Prostate gland (tissue), 2 donors: ENCODE results near the gene PRPF6. TPM values are rescaled to one million over a fixed set of nuclear protein-coding genes. Genes with fewer than 3 reads are reported as not detected.

Source experiments
- DNase-seq: peaks from one replicate; pipeline ENCODE4 v3.0.0-alpha.2; 2019; ENCODE audit warnings: low spot score
- H3K27ac ChIP-seq, 2 donors: fragments of 200-600 bp; sonication (generic); 2 replicates each; pipeline ENCODE4 v1.5.1; 2017 to 2019
- H3K27me3 ChIP-seq: fragments of 200-600 bp; sonication (generic); replicated peaks from 2 replicates; pipeline ENCODE4 v1.5.1; 2019; ENCODE audit not compliant: insufficient read depth
- H3K36me3 ChIP-seq, 2 donors: fragments of 200-600 bp; sonication (generic); 1 replicate in 1 of 2; 2 replicates in 1 of 2; pipeline versions ENCODE4 v1.5.1 to v1.8.1; 2017 to 2019
- H3K4me1 ChIP-seq: fragments of 200-600 bp; sonication (generic); replicated peaks from 2 replicates; pipeline ENCODE4 v1.5.1; 2019
- H3K4me3 ChIP-seq, 2 donors: fragments of 200-600 bp; sonication (generic); 2 replicates each; pipeline ENCODE4 v1.5.1; 2017 to 2019
- H3K9me3 ChIP-seq: fragments of 200-600 bp; sonication (generic); 2 replicates; pipeline ENCODE4 v1.5.1; 2017
- POLR2A ChIP-seq: fragments of 450-650 bp; IDR thresholded peaks from one replicate; pipeline ENCODE4 v1.6.1; 2016; ENCODE audit warnings: antibody characterized with exemption, mild to moderate bottlenecking
- POLR2AphosphoS5 ChIP-seq: sonication (generic); formaldehyde crosslinking; IDR thresholded peaks from one replicate; pipeline ENCODE4 v1.6.1; 2017; ENCODE audit warnings: antibody characterized with exemption
- WGBS: methylation state at CpG from one replicate; pipeline ENCODE4 v1.1.5; 2018; 5-methylcytosine and 5-hydroxymethylcytosine counted together
- intact Hi-C: fragments of 100-400 bp; cut with DNase I; formaldehyde crosslinking; loops from one replicate; pipeline ENCODE4 v1.14.2; 2022
- total RNA-seq, 2 donors: library from RNA; depleted of rRNA; stranded (reverse); fragments of >200 nt; gene quantifications; one replicate each; pipeline ENCODE4 v1.1.0, GENCODE V29; 2016
- TF ChIP-seq, protein P1 (sequence below), 4 experiments: fragments of 200-600 bp in 2 of 4; fragments of 450-650 bp in 2 of 4; sonication (generic) in 2 of 4; IDR thresholded peaks; 1 replicate in 3 of 4; 2 replicates in 1 of 4; pipeline ENCODE4 v1.5.1; 2016 to 2019; ENCODE audit warnings: antibody characterized with exemption in 4 of 4, mild to moderate bottlenecking in 2 of 4, moderate library complexity in 2 of 4

PRPF6 gene
- total RNA-seq, 2 donors from 2014 or later, result 60.9 to 99.6 TPM

DNA sequence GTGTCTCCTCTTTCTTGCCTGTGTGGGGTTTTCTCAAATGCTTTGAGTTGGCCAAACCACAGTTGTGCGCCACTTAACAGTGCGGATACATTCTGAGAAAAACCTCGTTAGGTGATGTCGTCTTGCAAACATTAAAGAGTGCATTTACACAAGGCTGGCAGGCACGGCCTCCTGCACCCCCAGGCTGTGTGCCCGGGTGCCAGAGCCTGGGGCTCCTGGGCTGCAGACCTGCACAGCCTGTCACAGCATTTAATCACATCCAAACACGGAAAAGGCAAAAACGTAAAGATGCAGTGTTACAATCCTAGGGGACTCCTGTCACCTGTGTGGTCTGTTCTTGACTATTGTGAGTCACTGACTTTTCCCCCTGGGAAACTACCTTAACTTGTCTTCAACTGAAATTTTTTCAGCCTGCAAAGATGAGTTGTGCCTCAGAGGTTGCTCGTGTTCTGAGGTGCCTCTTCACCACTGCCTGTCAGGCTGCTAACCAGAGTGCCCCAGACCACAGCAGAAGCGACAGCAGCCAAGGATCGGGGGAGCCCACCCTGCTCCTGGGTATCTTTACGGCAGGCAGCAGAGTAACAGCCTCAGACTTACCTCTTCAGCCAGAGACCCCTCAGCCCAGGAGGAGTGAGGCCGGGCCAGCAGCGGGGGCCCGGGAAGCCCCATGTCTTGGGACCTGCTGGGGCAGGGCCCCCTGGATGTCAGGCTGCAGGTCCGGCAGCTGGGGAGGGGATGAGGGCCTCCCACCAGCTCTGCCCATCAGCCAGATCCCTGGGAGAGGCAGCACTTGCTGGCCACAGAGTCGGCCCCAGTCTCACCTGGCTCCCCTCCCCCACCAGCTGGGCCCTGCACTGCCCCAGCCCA, 54.4 kb downstream of the PRPF6 start:
- H3K9me3 ChIP-seq, result no peaks in the 10 kb centered on the region
- no peak for TF ChIP-seq POLR2AphosphoS5
- TF ChIP-seq, protein P1, sequence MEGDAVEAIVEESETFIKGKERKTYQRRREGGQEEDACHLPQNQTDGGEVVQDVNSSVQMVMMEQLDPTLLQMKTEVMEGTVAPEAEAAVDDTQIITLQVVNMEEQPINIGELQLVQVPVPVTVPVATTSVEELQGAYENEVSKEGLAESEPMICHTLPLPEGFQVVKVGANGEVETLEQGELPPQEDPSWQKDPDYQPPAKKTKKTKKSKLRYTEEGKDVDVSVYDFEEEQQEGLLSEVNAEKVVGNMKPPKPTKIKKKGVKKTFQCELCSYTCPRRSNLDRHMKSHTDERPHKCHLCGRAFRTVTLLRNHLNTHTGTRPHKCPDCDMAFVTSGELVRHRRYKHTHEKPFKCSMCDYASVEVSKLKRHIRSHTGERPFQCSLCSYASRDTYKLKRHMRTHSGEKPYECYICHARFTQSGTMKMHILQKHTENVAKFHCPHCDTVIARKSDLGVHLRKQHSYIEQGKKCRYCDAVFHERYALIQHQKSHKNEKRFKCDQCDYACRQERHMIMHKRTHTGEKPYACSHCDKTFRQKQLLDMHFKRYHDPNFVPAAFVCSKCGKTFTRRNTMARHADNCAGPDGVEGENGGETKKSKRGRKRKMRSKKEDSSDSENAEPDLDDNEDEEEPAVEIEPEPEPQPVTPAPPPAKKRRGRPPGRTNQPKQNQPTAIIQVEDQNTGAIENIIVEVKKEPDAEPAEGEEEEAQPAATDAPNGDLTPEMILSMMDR (IDR thresholded peaks at IDR 0.05), result no peak
- TF ChIP-seq POLR2A, result no peak
- DNase-seq, result no peak
- WGBS, result 75% methylated on average over 17 of the region's 17 CpGs
- H3K4me1 ChIP-seq, result peaks cover 3% of the 10 kb centered on the region
- no peak overlapping the region for H3K27ac ChIP-seq
- no peaks in the 10 kb centered on the region for H3K27me3 ChIP-seq
- no peaks in the 10 kb centered on the region for H3K36me3 ChIP-seq
- no peak overlapping the region for H3K4me3 ChIP-seq
- intact Hi-C loops, result no loop called here

DNA sequence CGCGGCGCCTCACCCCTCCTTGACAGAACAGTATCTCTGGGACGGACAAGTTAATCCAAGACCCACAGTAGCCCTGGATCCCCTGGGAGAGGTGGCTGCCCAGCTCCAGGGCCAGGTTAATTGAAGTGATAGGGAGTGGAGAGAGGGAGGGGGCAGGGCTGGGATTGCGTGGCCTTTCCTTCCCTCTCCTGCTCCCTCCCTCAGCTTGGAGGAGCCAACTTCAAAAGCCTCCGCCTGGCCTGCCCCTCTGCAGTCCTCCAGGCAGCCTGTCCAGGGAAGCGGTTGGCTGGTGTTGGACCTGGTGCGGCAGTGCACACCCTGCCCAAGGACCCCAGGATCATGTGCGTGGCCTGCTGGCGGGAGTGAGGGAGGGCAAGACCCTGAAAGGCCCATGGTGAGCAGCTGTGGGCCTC, 55.0 kb downstream of the PRPF6 start, which contains the start of gene C20orf204:
Gene C20orf204 (plus strand): TSS at position 250 of the 413 bp plus-strand sequence. CDS start 142 bp downstream, at position 392.
- WGBS, result 83% methylated on average over 10 of the region's 10 CpGs
- Histone ChIP-seq H3K4me3 (no peak within 1 kb of the TSS), H3K36me3 (no peaks in the 10 kb centered on the region), H3K9me3 (no peaks in the 10 kb centered on the region), H3K4me1 (peaks cover 3% of the 10 kb centered on the region), H3K27me3 (no peaks in the 10 kb centered on the region), H3K27ac (no peak within 1 kb of the TSS)
- intact Hi-C loops, result no loop called here
- no peak for DNase-seq
- TF ChIP-seq, protein P1 (IDR thresholded peaks at IDR 0.05), result no peak
- no peak for TF ChIP-seq POLR2A
- no peak for TF ChIP-seq POLR2AphosphoS5

DNA sequence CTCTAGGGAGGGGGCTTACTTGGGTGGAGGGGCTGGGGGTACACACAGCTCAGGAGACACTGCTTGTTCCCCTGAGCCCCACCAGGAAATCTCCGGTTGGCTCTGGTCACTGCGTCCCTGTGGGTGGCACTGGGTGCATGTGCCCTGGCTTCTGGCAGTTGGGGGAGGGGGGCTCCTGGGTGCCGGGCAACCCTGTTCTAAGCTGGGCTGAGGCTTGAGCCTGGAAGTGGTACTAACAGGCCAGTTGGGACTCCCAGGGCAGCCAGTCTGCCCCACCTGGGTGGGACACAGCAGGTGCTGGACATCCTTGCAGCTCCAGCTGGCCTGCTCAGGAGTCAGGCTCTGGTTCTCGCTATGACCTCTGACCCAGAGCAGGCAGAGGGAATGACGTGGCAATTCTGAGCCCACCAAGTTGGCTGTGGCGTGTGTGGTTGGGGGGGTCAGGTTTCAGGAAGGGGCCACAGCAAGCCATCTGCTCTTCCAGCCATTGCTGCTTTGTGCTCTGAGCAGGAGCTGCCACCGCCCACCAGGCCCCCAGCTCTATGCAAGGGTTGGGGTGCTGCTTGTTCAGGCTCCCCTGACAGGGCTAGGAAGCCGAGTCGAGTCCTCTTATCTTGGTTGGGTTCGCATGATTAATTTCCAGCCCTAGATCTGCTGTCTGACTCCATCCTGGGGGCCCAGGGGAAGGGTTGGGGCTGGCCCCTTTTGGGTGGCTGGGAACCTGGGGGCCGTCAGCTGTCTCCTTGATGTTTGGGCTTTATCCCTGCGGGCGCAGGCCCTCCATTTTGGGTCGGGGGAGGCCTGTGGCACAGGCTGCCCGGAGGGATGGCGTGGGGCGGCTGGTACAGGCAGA, 55.6 kb downstream of the PRPF6 start:
- H3K9me3 ChIP-seq, result no peaks in the 10 kb centered on the region
- no peak for DNase-seq
- peaks cover 3% of the 10 kb centered on the region for H3K4me1 ChIP-seq
- 79% methylated on average over 15 of the region's 17 CpGs for WGBS
- H3K27me3 ChIP-seq, result no peaks in the 10 kb centered on the region
- no peak overlapping the region for H3K27ac ChIP-seq
- intact Hi-C loops, result no loop called here
- H3K4me3 ChIP-seq, result no peak overlapping the region
- no peak for TF ChIP-seq POLR2AphosphoS5
- no peak for TF ChIP-seq POLR2A
- TF ChIP-seq, protein P1 (IDR thresholded peaks at IDR 0.05), result no peak
- no peaks in the 10 kb centered on the region for H3K36me3 ChIP-seq

DNA sequence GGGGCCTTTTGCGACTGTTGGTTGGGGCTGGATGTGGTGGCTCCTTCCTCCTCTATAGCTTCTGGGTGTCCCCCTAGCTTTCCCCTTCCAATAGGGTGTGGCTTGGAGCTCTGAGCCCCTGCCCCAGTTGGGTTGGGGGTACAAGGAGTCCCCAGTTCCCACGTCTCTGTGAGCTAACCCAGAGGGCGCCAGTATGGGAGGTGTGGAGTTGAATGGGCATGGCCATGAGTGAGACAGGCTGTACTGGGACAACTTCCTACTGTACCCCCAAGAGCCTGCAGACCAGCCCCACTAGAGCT, 56.2 kb downstream of the PRPF6 start:
- WGBS, result 65% methylated on average over 3 of the region's 3 CpGs
- H3K4me1 ChIP-seq, result peaks cover 3% of the 10 kb centered on the region

DNA sequence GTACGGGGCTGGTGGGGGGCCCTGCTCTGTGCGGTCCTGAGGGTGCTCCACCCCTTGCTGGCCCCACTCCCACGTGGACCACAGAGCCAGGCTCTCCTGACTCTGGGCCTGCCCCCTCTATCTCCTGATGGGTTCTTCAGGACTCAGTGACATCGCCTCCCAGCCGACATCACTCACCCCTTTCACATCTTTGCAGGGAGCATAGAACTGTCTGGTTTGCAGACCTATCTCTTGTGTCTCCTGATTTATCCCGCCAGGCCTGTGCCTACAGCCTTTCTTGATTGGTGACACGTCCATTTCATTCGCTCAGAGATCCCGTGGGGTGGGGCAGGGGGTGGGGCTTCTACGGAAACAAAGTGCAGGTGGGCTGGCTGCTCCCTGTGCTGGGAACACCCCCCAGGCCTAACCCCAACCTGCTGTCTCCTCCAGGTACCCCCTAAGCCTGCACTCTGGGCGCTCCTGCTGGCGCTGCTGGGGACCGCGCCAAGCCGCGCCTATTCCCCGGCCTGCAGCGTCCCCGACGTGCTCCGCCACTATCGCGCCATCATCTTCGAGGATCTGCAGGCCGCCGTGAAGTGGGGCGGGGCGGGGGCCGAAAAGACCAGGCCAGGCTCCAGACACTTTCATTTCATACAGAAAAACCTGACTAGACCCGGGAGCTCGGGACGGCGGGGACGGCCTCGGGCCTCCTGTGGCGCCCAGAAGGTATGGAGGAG, 56.7 kb downstream of the PRPF6 start:
- DNase-seq, result no peak
- Histone ChIP-seq H3K27me3 (no peaks in the 10 kb centered on the region), H3K9me3 (no peaks in the 10 kb centered on the region), H3K27ac (no peak overlapping the region), H3K4me1 (peaks cover 3% of the 10 kb centered on the region), H3K36me3 (no peaks in the 10 kb centered on the region), H3K4me3 (no peak overlapping the region)
- TF ChIP-seq POLR2AphosphoS5 (no peak), POLR2A (no peak)
- TF ChIP-seq, protein P1 (IDR thresholded peaks at IDR 0.05), result no peak
- intact Hi-C loops, result loop anchor here (2.0 kb wide), 1 partner anchor 83 kb away; no protein-coding TSS in a partner anchor
- 9% methylated on average over 36 of the region's 36 CpGs for WGBS

More for the DNA sequence above, 56.2 kb downstream of the PRPF6 start:
- H3K27ac ChIP-seq, result no peak overlapping the region
- H3K9me3 ChIP-seq, result no peaks in the 10 kb centered on the region
- H3K27me3 ChIP-seq, result no peaks in the 10 kb centered on the region
- H3K4me3 ChIP-seq, result no peak overlapping the region
- no peak for TF ChIP-seq POLR2A
- intact Hi-C loops, result no loop called here
- no peaks in the 10 kb centered on the region for H3K36me3 ChIP-seq
- no peak for DNase-seq
